PFSK-1 (cell line): ENCODE data around the gene UBFD1.

ENCODE experiments used
- POLR2AphosphoS5 ChIP-seq: IDR thresholded peaks from 2 replicates; pipeline ENCODE4 v1.6.1; 2012; ENCODE audit warnings: low read depth, mild to moderate bottlenecking, control low read depth, low read length, moderate library complexity
- SIN3A ChIP-seq: IDR thresholded peaks from 2 replicates; pipeline ENCODE4 v1.6.1; 2012; ENCODE audit warnings: mild to moderate bottlenecking, low read length, moderate library complexity, borderline replicate concordance; ENCODE audit not compliant: insufficient read depth
- TF ChIP-seq, protein P1 (sequence below), 2 experiments: IDR thresholded peaks; 2 replicates each; pipeline versions ENCODE4 v1.6.1 to v1.8.0; 2011 to 2012; ENCODE audit warnings: low read depth in 2 of 2, low read length in 2 of 2, control low read depth in 1 of 2, inconsistent platforms in 1 of 2, mild to moderate bottlenecking in 1 of 2, moderate library complexity in 1 of 2; ENCODE audit not compliant: insufficient read depth in 1 of 2

GRCh38 chr16:23534868-23535860 lies 22.4 kb upstream of the UBFD1 start:
- TF ChIP-seq POLR2AphosphoS5 (no peak), SIN3A (no peak)
- TF ChIP-seq, protein P1, sequence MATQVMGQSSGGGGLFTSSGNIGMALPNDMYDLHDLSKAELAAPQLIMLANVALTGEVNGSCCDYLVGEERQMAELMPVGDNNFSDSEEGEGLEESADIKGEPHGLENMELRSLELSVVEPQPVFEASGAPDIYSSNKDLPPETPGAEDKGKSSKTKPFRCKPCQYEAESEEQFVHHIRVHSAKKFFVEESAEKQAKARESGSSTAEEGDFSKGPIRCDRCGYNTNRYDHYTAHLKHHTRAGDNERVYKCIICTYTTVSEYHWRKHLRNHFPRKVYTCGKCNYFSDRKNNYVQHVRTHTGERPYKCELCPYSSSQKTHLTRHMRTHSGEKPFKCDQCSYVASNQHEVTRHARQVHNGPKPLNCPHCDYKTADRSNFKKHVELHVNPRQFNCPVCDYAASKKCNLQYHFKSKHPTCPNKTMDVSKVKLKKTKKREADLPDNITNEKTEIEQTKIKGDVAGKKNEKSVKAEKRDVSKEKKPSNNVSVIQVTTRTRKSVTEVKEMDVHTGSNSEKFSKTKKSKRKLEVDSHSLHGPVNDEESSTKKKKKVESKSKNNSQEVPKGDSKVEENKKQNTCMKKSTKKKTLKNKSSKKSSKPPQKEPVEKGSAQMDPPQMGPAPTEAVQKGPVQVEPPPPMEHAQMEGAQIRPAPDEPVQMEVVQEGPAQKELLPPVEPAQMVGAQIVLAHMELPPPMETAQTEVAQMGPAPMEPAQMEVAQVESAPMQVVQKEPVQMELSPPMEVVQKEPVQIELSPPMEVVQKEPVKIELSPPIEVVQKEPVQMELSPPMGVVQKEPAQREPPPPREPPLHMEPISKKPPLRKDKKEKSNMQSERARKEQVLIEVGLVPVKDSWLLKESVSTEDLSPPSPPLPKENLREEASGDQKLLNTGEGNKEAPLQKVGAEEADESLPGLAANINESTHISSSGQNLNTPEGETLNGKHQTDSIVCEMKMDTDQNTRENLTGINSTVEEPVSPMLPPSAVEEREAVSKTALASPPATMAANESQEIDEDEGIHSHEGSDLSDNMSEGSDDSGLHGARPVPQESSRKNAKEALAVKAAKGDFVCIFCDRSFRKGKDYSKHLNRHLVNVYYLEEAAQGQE (IDR thresholded peaks at IDR 0.05; ENCODE audit: insufficient read depth in 1 of 2, low read depth in 2 of 2, low read length in 2 of 2), result no peak
